Activated naive CD8-positive, alpha-beta T cell treated with anti-CD3 and anti-CD28 coated beads, Interleukin-2, amount 50 U/mL, for 24 hours (primary cell): Measurements from ENCODE around the gene PROM2.
"Not testable (repeated sequence)": the region's sequence is repeated elsewhere in the genome, so short reads cannot be mapped to it uniquely, and the experiment has no call there.

Experiments
- ATAC-seq: fragments of 150-1000 bp; cut with Tn5 transposase; one replicate; pipeline ENCODE4 v1.10.0; 2021
- DNase-seq: peaks from one replicate; pipeline ENCODE4 v3.0.0; 2021
- H3K27ac Mint-ChIP-seq: one replicate; pipeline ENCODE4 v1.8.0; 2021; ENCODE audit warnings: mild to moderate bottlenecking, mixed read lengths
- H3K27me3 Mint-ChIP-seq: one replicate; pipeline ENCODE4 v1.8.0; 2021; ENCODE audit warnings: mixed read lengths
- H3K36me3 Mint-ChIP-seq: one replicate; pipeline ENCODE4 v1.8.0; 2021; ENCODE audit warnings: low read depth, mixed read lengths
- H3K4me1 Mint-ChIP-seq: one replicate; pipeline ENCODE4 v1.8.0; 2021; ENCODE audit warnings: mixed read lengths
- H3K4me3 Mint-ChIP-seq: one replicate; pipeline ENCODE4 v1.8.0; 2021; ENCODE audit warnings: mild to moderate bottlenecking, moderate library complexity, mixed read lengths
- H3K9me3 Mint-ChIP-seq: one replicate; pipeline ENCODE4 v1.8.0; 2021; ENCODE audit warnings: mixed read lengths

The PROM2 gene

DNA sequence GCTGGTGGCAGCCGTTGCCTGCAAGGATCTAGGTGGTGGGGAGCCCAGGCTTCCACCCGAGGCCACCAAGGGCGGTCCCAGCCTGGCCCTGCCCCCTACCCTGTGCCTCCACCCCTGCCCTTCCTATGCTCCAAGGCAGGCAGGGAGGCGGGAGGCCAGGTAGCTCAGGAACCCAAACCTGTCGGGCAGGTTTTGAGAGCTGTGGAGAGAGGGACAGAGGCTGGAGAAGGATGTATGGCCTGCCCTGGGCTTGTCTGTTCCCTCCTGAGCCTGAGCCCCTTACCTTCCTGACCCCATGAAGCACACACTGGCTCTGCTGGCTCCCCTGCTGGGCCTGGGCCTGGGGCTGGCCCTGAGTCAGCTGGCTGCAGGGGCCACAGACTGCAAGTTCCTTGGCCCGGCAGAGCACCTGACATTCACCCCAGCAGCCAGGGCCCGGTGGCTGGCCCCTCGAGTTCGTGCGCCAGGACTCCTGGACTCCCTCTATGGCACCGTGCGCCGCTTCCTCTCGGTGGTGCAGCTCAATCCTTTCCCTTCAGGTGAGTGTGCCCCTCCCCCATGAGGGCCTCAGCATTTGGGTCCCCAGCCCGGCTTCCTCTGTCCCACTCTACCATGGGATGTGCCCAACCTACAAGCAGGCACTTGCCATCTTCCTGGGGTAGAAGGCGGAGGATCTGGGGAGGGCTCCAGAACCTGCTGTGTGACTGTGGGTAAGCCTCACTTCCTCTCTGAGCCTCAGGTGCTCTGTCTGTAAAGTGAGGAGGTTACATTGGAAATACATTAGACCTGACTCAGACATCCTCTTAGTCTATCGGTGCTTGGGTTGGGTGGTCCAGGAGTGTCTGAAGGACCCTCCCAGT lies at the start of gene PROM2:
TSS of gene PROM2 (plus strand) at position 159 of the 860 bp plus-strand sequence. CDS start at position 296, 137 bp downstream.
- Mint-ChIP-seq H3K27ac (no peak within 1 kb of the TSS), H3K36me3 (no peaks in the 10 kb centered on the region)
- ATAC-seq: no peak

GRCh38 chr2:95225658-95226057 lies 48.6 kb upstream of the PROM2 start:
- Mint-ChIP-seq H3K36me3 (peaks cover 37% of the 10 kb centered on the region), H3K4me1 (no peaks in the 10 kb centered on the region), H3K9me3 (peaks cover 61% of the 10 kb centered on the region), H3K4me3 (no peak overlapping the region), H3K27me3 (no peaks in the 10 kb centered on the region), H3K27ac (no peak overlapping the region)
- DNase-seq (no peak), ATAC-seq (no peak)

More for the DNA sequence above, at the start of gene PROM2:
- Mint-ChIP-seq H3K9me3 (no peaks in the 10 kb centered on the region), H3K4me3 (no peak within 1 kb of the TSS), H3K27me3 (no peaks in the 10 kb centered on the region), H3K4me1 (no peaks in the 10 kb centered on the region)
- DNase-seq: no peak

- DNase-seq (peak; percentile 52), ATAC-seq (peak; percentile 43)
- no peaks in the 10 kb centered on the region for H3K4me1 Mint-ChIP-seq
- no peak overlapping the region for H3K4me3 Mint-ChIP-seq
- H3K27ac Mint-ChIP-seq: no peak overlapping the region
- H3K36me3 Mint-ChIP-seq: peaks cover 18% of the 10 kb centered on the region
- H3K9me3 Mint-ChIP-seq: peaks cover 50% of the 10 kb centered on the region
- no peaks in the 10 kb centered on the region for H3K27me3 Mint-ChIP-seq
Observed at GRCh38 chr2:95231723-95232122, 42.5 kb upstream of the PROM2 start.

DNA sequence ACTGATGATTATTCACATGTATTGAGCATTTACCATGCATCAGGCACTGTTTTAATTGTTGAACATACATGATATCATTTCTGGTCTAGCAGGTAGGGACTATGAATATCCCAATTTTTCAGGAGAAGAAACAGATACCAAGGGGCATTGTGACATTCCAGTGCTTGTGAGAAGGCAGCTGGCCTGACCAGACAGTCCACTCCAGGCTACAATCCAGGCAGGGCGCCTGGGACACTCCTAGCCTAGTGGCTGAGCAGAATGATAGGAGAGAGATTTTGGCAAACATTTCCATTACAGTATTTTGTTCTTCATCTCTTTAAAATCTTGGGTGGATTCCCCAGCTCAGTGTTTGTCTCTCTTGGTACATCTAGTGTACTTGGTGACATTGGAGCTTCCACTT lies 42.0 kb upstream of the PROM2 start:
- ATAC-seq (no peak), DNase-seq (no peak)
- Mint-ChIP-seq H3K4me3 (no peak overlapping the region), H3K27me3 (no peaks in the 10 kb centered on the region), H3K9me3 (peaks cover 50% of the 10 kb centered on the region), H3K4me1 (no peaks in the 10 kb centered on the region), H3K27ac (no peak overlapping the region), H3K36me3 (peaks cover 17% of the 10 kb centered on the region)

GRCh38 chr2:95234286-95234785 lies 39.9 kb upstream of the PROM2 start:
- ATAC-seq: no peak
- H3K4me3 Mint-ChIP-seq: no peak overlapping the region
- no peaks in the 10 kb centered on the region for H3K4me1 Mint-ChIP-seq
- H3K36me3 Mint-ChIP-seq: peaks cover 12% of the 10 kb centered on the region
- DNase-seq: no peak
- peaks cover 46% of the 10 kb centered on the region for H3K9me3 Mint-ChIP-seq
- H3K27ac Mint-ChIP-seq: no peak overlapping the region
- H3K27me3 Mint-ChIP-seq: no peaks in the 10 kb centered on the region

- Mint-ChIP-seq H3K36me3 (peaks cover 12% of the 10 kb centered on the region), H3K4me3 (no peak overlapping the region), H3K4me1 (no peaks in the 10 kb centered on the region), H3K9me3 (peaks cover 45% of the 10 kb centered on the region), H3K27ac (no peak overlapping the region), H3K27me3 (no peaks in the 10 kb centered on the region)
- no peak for DNase-seq
- ATAC-seq: no peak
Observed at GRCh38 chr2:95234816-95235215, 39.4 kb upstream of the PROM2 start.

DNA sequence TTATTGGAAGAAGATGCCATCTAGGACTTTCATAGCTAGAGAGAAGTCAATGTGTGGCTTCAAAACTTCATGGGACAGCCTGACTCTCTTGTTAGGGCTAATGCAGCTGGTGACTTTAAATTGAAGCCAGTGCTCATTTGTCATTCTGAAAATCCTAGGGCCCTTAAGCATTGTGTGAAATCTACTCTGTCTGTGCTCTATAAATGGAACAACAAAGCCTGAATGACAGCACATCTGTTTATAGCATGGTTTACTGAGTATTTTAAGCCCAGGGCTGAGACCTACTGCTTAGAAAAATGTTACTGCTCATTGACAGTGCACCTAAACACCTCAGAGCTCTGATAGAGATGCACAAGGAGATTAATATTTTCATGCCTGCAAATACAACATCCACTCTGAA lies 36.1 kb upstream of the PROM2 start:
- Mint-ChIP-seq H3K9me3 (peaks cover 49% of the 10 kb centered on the region), H3K4me3 (no peak overlapping the region), H3K27ac (no peak overlapping the region), H3K4me1 (no peaks in the 10 kb centered on the region), H3K36me3 (peaks cover 11% of the 10 kb centered on the region), H3K27me3 (no peaks in the 10 kb centered on the region)
- no peak for DNase-seq
- no peak for ATAC-seq

DNA sequence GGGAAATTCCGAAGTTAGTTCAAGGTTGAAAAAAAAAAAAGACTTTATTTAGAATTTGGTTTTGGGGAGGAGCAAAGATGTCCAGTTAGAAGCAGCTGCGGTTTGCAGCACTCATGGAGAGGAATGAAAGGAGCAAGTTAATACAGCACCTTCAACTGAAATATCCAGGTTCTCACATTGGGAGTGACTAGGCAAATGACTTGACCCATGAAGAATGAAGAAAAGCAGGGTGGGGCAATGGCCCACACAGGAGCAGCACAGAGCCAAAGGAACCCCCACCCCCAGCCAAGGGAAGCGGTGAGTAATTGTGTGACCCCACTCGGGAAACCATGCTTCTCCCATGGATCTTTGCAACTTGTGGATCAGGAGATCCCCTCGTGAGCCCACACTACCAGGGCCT lies 34.2 kb upstream of the PROM2 start:
- peaks cover 46% of the 10 kb centered on the region for H3K9me3 Mint-ChIP-seq
- DNase-seq (no peak), ATAC-seq (no peak)
- no peak overlapping the region for H3K27ac Mint-ChIP-seq
- H3K27me3 Mint-ChIP-seq: no peaks in the 10 kb centered on the region
- no peaks in the 10 kb centered on the region for H3K4me1 Mint-ChIP-seq
- H3K4me3 Mint-ChIP-seq: no peak overlapping the region
- H3K36me3 Mint-ChIP-seq: peaks cover 9% of the 10 kb centered on the region

DNA sequence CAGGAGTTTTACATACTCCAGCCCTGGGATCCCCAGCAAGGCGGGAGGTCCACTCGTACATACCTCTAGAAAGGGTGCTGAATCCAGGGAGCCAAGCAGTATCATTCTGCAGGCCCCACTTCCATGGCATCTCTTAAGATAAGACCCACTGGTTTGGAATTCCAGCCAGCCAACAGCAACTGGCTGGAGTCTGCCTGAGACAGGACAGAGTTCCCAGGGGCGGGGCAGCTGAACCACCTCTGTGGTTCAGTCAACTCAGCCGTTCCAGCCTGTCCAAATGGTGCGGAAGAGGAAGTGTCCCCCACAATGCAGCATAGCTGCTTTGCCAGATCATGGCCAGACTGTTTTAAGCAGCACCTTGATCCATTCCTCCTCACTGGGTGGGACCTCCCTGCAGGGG lies 33.7 kb upstream of the PROM2 start:
- no peak overlapping the region for H3K27ac Mint-ChIP-seq
- H3K9me3 Mint-ChIP-seq: peaks cover 45% of the 10 kb centered on the region
- no peak overlapping the region for H3K4me3 Mint-ChIP-seq
- DNase-seq (no peak), ATAC-seq (no peak)
- no peaks in the 10 kb centered on the region for H3K27me3 Mint-ChIP-seq
- H3K4me1 Mint-ChIP-seq: no peaks in the 10 kb centered on the region
- H3K36me3 Mint-ChIP-seq: peaks cover 9% of the 10 kb centered on the region

GRCh38 chr2:95242084-95242483 lies 32.2 kb upstream of the PROM2 start:
- H3K9me3 Mint-ChIP-seq: peaks cover 43% of the 10 kb centered on the region
- not testable (repeated sequence) for H3K4me1 Mint-ChIP-seq, H3K36me3 Mint-ChIP-seq, ATAC-seq, H3K27ac Mint-ChIP-seq, H3K4me3 Mint-ChIP-seq, DNase-seq, H3K27me3 Mint-ChIP-seq

GRCh38 chr2:95258271-95258670 lies 16.0 kb upstream of the PROM2 start:
- Mint-ChIP-seq H3K4me3 (no peak overlapping the region), H3K36me3 (peaks cover 6% of the 10 kb centered on the region), H3K27ac (no peak overlapping the region), H3K4me1 (no peaks in the 10 kb centered on the region), H3K27me3 (no peaks in the 10 kb centered on the region), H3K9me3 (peaks cover 27% of the 10 kb centered on the region)
- DNase-seq (no peak), ATAC-seq (no peak)

GRCh38 chr2:95260028-95261023 lies 13.9 kb upstream of the PROM2 start:
- no peak overlapping the region for H3K27ac Mint-ChIP-seq
- H3K4me1 Mint-ChIP-seq: no peaks in the 10 kb centered on the region
- peaks cover 6% of the 10 kb centered on the region for H3K36me3 Mint-ChIP-seq
- no peak overlapping the region for H3K4me3 Mint-ChIP-seq
- H3K27me3 Mint-ChIP-seq: no peaks in the 10 kb centered on the region
- peaks cover 27% of the 10 kb centered on the region for H3K9me3 Mint-ChIP-seq
- ATAC-seq: no peak
- DNase-seq: no peak

DNA sequence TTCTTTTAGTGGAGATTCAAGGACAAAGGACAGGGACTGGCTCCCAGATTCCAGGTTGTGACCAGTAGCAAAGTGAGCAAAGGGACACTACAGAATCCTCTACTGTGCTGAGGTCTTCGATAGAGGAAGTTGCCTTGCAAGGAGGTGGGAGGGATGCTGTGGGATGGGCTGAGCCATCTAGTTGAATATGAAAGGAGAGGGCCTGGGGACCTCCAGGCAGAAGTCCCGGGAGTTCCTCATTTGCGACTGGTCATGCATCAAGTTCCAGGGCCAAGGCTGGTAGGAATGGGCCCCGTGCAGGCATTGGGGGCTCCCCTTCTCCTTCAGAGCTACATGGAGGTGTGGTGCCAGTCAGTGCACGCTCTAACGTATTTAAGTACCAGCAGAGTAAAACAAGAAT lies 12.6 kb upstream of the PROM2 start:
- no peaks in the 10 kb centered on the region for H3K27me3 Mint-ChIP-seq

DNA sequence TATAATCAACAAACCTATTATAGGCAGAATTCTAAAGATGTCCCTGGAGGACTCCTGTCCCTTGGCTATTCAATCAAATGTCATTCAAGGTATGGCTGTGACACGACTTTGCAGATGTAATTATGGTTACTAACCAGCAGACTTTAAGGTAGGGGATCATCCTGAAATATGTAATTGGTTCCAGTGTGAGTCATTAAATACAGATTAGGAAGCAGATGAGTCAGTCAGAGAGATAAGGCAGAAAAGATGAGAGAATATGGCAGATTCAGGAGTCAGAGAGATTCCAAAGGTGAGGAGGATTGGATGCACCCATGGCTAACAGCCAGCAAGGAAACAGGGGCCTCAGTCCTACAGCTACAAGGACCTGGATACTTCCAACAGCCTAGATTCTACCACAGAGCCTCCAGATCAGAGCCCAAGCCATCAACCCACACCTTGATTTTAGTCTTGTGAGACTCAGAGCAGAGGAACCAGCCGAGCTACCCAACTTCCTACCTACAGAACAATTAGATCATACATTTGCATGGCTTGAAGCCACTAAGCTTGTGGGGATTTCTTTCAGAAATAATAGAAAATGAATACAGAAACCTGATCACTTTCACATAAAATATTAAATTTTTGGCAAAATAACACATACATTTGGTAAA lies 11.2 kb upstream of the PROM2 start:
- ATAC-seq: no peak

More for the DNA sequence above, 12.6 kb upstream of the PROM2 start:
- no peaks in the 10 kb centered on the region for H3K4me1 Mint-ChIP-seq
- H3K9me3 Mint-ChIP-seq: peaks cover 19% of the 10 kb centered on the region
- H3K4me3 Mint-ChIP-seq: no peak overlapping the region
- no peak overlapping the region for H3K27ac Mint-ChIP-seq
- ATAC-seq: no peak
- DNase-seq: no peak
- peaks cover 3% of the 10 kb centered on the region for H3K36me3 Mint-ChIP-seq

More for the DNA sequence above, 11.2 kb upstream of the PROM2 start:
- Mint-ChIP-seq H3K36me3 (no peaks in the 10 kb centered on the region), H3K27ac (no peak overlapping the region), H3K27me3 (no peaks in the 10 kb centered on the region), H3K9me3 (peaks cover 15% of the 10 kb centered on the region), H3K4me3 (no peak overlapping the region), H3K4me1 (no peaks in the 10 kb centered on the region)
- DNase-seq: no peak
